ENCODE results near the gene CEMIP.

DNA sequence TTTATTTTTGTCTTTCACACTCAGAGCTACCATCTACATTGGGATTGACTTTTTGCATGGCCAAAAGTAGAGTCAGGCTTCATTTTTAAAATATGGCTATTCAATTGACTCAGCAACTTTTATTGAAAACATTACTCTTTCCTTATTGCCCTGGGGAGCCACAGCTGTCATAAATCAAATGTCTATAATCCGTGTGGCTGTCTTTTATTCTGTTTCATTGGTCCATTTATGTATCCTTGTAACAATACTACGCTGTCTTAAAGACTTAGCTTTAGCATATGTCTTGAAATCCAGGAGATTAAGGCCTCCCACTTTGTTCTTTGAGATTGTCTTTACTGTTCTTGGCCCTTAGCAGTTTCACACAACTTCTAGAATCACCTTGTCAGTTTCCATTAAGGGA, 55.2 kb downstream of the CEMIP start:
- TF ChIP-seq, protein P1, sequence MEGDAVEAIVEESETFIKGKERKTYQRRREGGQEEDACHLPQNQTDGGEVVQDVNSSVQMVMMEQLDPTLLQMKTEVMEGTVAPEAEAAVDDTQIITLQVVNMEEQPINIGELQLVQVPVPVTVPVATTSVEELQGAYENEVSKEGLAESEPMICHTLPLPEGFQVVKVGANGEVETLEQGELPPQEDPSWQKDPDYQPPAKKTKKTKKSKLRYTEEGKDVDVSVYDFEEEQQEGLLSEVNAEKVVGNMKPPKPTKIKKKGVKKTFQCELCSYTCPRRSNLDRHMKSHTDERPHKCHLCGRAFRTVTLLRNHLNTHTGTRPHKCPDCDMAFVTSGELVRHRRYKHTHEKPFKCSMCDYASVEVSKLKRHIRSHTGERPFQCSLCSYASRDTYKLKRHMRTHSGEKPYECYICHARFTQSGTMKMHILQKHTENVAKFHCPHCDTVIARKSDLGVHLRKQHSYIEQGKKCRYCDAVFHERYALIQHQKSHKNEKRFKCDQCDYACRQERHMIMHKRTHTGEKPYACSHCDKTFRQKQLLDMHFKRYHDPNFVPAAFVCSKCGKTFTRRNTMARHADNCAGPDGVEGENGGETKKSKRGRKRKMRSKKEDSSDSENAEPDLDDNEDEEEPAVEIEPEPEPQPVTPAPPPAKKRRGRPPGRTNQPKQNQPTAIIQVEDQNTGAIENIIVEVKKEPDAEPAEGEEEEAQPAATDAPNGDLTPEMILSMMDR (IDR thresholded peaks at IDR 0.05; ENCODE audit: control extremely low read depth in 1 of 3, insufficient read depth in 1 of 3, low read depth in 1 of 3, low read length in 3 of 3): no peak
- no peak for TF ChIP-seq POLR2AphosphoS5 (IDR thresholded peaks at IDR 0.05; ENCODE audit: low read depth, low read length)
- no peak for TF ChIP-seq MAFK (IDR thresholded peaks at IDR 0.05; ENCODE audit: low read depth, low read length)
- no peak for TF ChIP-seq CHD1 (IDR thresholded peaks at IDR 0.05; ENCODE audit: low read depth, low read length)
- no peak for TF ChIP-seq BACH1 (IDR thresholded peaks at IDR 0.05; ENCODE audit: low read length)
- TF ChIP-seq ASH2L (IDR thresholded peaks at IDR 0.05; ENCODE audit: low read length): no peak
